Activated CD8-positive, alpha-beta memory T cell treated with anti-CD3 and anti-CD28 coated beads, Interleukin-2, amount 10 ng/mL, durations not matched to agents 7 days and 5 days (primary cell): ENCODE measurements around the gene WDFY3. TPM values are rescaled to one million over a fixed set of nuclear protein-coding genes. Genes with fewer than 3 reads are reported as not detected.

ENCODE experiments used
- ATAC-seq: fragments of 150-1000 bp; cut with Tn5 transposase; one replicate; pipeline ENCODE4 v1.10.0; 2021; ENCODE audit warnings: moderate library complexity
- CTCF ChIA-PET: fragments of 350-600 bp; sonication (Branson Sonifier 250); formaldehyde crosslinking; loops from one replicate; lab custom pipeline; 2021; ENCODE audit warnings: antibody characterized with exemption; lab: Charles Lee
- DNase-seq: peaks from one replicate; pipeline ENCODE4 v3.0.0-alpha.2; 2020
- H3K27ac Mint-ChIP-seq: one replicate; pipeline ENCODE4 v1.8.0; 2021; ENCODE audit warnings: mild to moderate bottlenecking, mixed read lengths
- H3K27me3 Mint-ChIP-seq: one replicate; pipeline ENCODE4 v1.8.0; 2021; ENCODE audit warnings: mixed read lengths
- H3K36me3 Mint-ChIP-seq: one replicate; pipeline ENCODE4 v1.8.0; 2021; ENCODE audit warnings: mild to moderate bottlenecking, mixed read lengths
- H3K4me1 Mint-ChIP-seq: one replicate; pipeline ENCODE4 v1.8.0; 2021; ENCODE audit warnings: mixed read lengths
- H3K4me3 Mint-ChIP-seq: one replicate; pipeline ENCODE4 v1.8.0; 2021; ENCODE audit warnings: mild to moderate bottlenecking, moderate library complexity, mixed read lengths
- H3K9me3 Mint-ChIP-seq: one replicate; pipeline ENCODE4 v1.8.0; 2022; ENCODE audit warnings: low read depth, mixed read lengths
- total RNA-seq, 2 experiments: library from RNA; stranded (reverse); gene quantifications; one replicate each; pipeline ENCODE4 v1.2.3, GENCODE V29; 2021

WDFY3 gene
- total RNA-seq, 2 experiments from 2014 or later = 0.09 to 0.66 TPM

- DNase-seq (no peak), ATAC-seq (no peak)
- H3K4me1 Mint-ChIP-seq = peaks cover 4% of the 10 kb centered on the region
- H3K9me3 Mint-ChIP-seq = no peaks in the 10 kb centered on the region
- H3K27ac Mint-ChIP-seq = no peak overlapping the region
- peaks cover 8% of the 10 kb centered on the region for H3K27me3 Mint-ChIP-seq
- no peaks in the 10 kb centered on the region for H3K36me3 Mint-ChIP-seq
- H3K4me3 Mint-ChIP-seq = no peak overlapping the region
- CTCF ChIA-PET = no interaction called here
These were observed 243.8 kb downstream of the WDFY3 start for GRCh38 chr4:84722720-84723119.

GRCh38 chr4:84719115-84719514 lies 247.4 kb downstream of the WDFY3 start:
- H3K27ac Mint-ChIP-seq = no peak overlapping the region
- no peaks in the 10 kb centered on the region for H3K9me3 Mint-ChIP-seq
- H3K27me3 Mint-ChIP-seq = peaks cover 2% of the 10 kb centered on the region
- H3K4me1 Mint-ChIP-seq = no peaks in the 10 kb centered on the region
- H3K4me3 Mint-ChIP-seq = no peak overlapping the region
- DNase-seq (no peak), ATAC-seq (no peak)
- CTCF ChIA-PET = no interaction called here
- H3K36me3 Mint-ChIP-seq = no peaks in the 10 kb centered on the region

- CTCF ChIA-PET = no interaction called here
- Mint-ChIP-seq H3K27me3 (peaks cover 2% of the 10 kb centered on the region), H3K4me1 (no peaks in the 10 kb centered on the region), H3K4me3 (no peak overlapping the region), H3K9me3 (no peaks in the 10 kb centered on the region), H3K27ac (no peak overlapping the region), H3K36me3 (no peaks in the 10 kb centered on the region)
- no peak for DNase-seq
- no peak for ATAC-seq
These were observed 247.8 kb downstream of the WDFY3 start for GRCh38 chr4:84718699-84719098.

- CTCF ChIA-PET = no interaction called here
- Mint-ChIP-seq H3K4me3 (no peak overlapping the region), H3K36me3 (no peaks in the 10 kb centered on the region)
These were observed 255.9 kb downstream of the WDFY3 start for GRCh38 chr4:84710548-84710947.

GRCh38 chr4:84708406-84709135 lies 257.9 kb downstream of the WDFY3 start:
- no peak for ATAC-seq
- Mint-ChIP-seq H3K9me3 (no peaks in the 10 kb centered on the region), H3K27me3 (peaks cover 8% of the 10 kb centered on the region), H3K27ac (no peak overlapping the region), H3K4me1 (no peaks in the 10 kb centered on the region), H3K4me3 (no peak overlapping the region), H3K36me3 (no peaks in the 10 kb centered on the region)
- no peak for DNase-seq
- CTCF ChIA-PET = no interaction called here

More at GRCh38 chr4:84710548-84710947, 255.9 kb downstream of the WDFY3 start:
- ATAC-seq (no peak), DNase-seq (no peak)
- H3K9me3 Mint-ChIP-seq = no peaks in the 10 kb centered on the region
- no peaks in the 10 kb centered on the region for H3K4me1 Mint-ChIP-seq
- H3K27ac Mint-ChIP-seq = no peak overlapping the region
- H3K27me3 Mint-ChIP-seq = peaks cover 8% of the 10 kb centered on the region

GRCh38 chr4:84706286-84706685 lies 260.2 kb downstream of the WDFY3 start:
- DNase-seq = no peak

GRCh38 chr4:84699001-84699671 lies 267.4 kb downstream of the WDFY3 start:
- H3K27ac Mint-ChIP-seq = no peak overlapping the region
- no peaks in the 10 kb centered on the region for H3K36me3 Mint-ChIP-seq
- CTCF ChIA-PET = no interaction called here
- ATAC-seq = no peak
- DNase-seq = no peak
- H3K9me3 Mint-ChIP-seq = no peaks in the 10 kb centered on the region
- H3K27me3 Mint-ChIP-seq = peaks cover 2% of the 10 kb centered on the region
- no peak overlapping the region for H3K4me3 Mint-ChIP-seq
- peaks cover 4% of the 10 kb centered on the region for H3K4me1 Mint-ChIP-seq

More at GRCh38 chr4:84706286-84706685, 260.2 kb downstream of the WDFY3 start:
- Mint-ChIP-seq H3K4me3 (no peak overlapping the region), H3K4me1 (peaks cover 1% of the 10 kb centered on the region), H3K36me3 (no peaks in the 10 kb centered on the region), H3K27me3 (peaks cover 8% of the 10 kb centered on the region), H3K9me3 (no peaks in the 10 kb centered on the region), H3K27ac (no peak overlapping the region)
- ATAC-seq = no peak
- CTCF ChIA-PET = no interaction called here

- Mint-ChIP-seq H3K4me1 (peaks cover 4% of the 10 kb centered on the region), H3K27ac (no peak overlapping the region), H3K36me3 (no peaks in the 10 kb centered on the region), H3K4me3 (no peak overlapping the region), H3K27me3 (peaks cover 2% of the 10 kb centered on the region), H3K9me3 (no peaks in the 10 kb centered on the region)
- CTCF ChIA-PET = no interaction called here
- DNase-seq = no peak
- ATAC-seq = no peak
These were observed 268.8 kb downstream of the WDFY3 start for GRCh38 chr4:84697615-84698201.

GRCh38 chr4:84697159-84697558 lies 269.3 kb downstream of the WDFY3 start:
- Mint-ChIP-seq H3K27me3 (peaks cover 2% of the 10 kb centered on the region), H3K9me3 (no peaks in the 10 kb centered on the region), H3K36me3 (no peaks in the 10 kb centered on the region), H3K27ac (no peak overlapping the region), H3K4me3 (no peak overlapping the region), H3K4me1 (peaks cover 4% of the 10 kb centered on the region)
- ATAC-seq (no peak), DNase-seq (no peak)
- CTCF ChIA-PET = no interaction called here

GRCh38 chr4:84691800-84692199 lies 274.7 kb downstream of the WDFY3 start:
- ATAC-seq (no peak), DNase-seq (no peak)
- Mint-ChIP-seq H3K36me3 (no peaks in the 10 kb centered on the region), H3K27ac (no peak overlapping the region), H3K4me3 (no peak overlapping the region), H3K27me3 (no peaks in the 10 kb centered on the region), H3K4me1 (peaks cover 13% of the 10 kb centered on the region), H3K9me3 (no peaks in the 10 kb centered on the region)
- CTCF ChIA-PET = no interaction called here

GRCh38 chr4:84691170-84691691 lies 275.3 kb downstream of the WDFY3 start:
- CTCF ChIA-PET = no interaction called here
- Mint-ChIP-seq H3K36me3 (no peaks in the 10 kb centered on the region), H3K9me3 (no peaks in the 10 kb centered on the region), H3K27me3 (no peaks in the 10 kb centered on the region), H3K4me1 (peaks cover 13% of the 10 kb centered on the region), H3K27ac (no peak overlapping the region), H3K4me3 (no peak overlapping the region)
- DNase-seq = no peak
- ATAC-seq = peak; percentile 80

- H3K36me3 Mint-ChIP-seq = no peaks in the 10 kb centered on the region
- ATAC-seq = no peak
- no peak overlapping the region for H3K27ac Mint-ChIP-seq
These were observed 276.0 kb downstream of the WDFY3 start for GRCh38 chr4:84690481-84690880.

GRCh38 chr4:84689197-84689596 lies 277.3 kb downstream of the WDFY3 start:
- no peak overlapping the region for H3K27ac Mint-ChIP-seq
- no peaks in the 10 kb centered on the region for H3K9me3 Mint-ChIP-seq
- no peaks in the 10 kb centered on the region for H3K36me3 Mint-ChIP-seq
- DNase-seq (no peak), ATAC-seq (no peak)
- H3K4me3 Mint-ChIP-seq = no peak overlapping the region
- H3K4me1 Mint-ChIP-seq = peaks cover 15% of the 10 kb centered on the region
- CTCF ChIA-PET = no interaction called here
- no peaks in the 10 kb centered on the region for H3K27me3 Mint-ChIP-seq

More at GRCh38 chr4:84690481-84690880, 276.0 kb downstream of the WDFY3 start:
- CTCF ChIA-PET = no interaction called here
- Mint-ChIP-seq H3K4me3 (no peak overlapping the region), H3K4me1 (peaks cover 13% of the 10 kb centered on the region), H3K27me3 (no peaks in the 10 kb centered on the region), H3K9me3 (no peaks in the 10 kb centered on the region)
- DNase-seq = no peak

GRCh38 chr4:84688605-84689004 lies 277.9 kb downstream of the WDFY3 start:
- Mint-ChIP-seq H3K4me3 (no peak overlapping the region), H3K36me3 (no peaks in the 10 kb centered on the region), H3K9me3 (no peaks in the 10 kb centered on the region), H3K4me1 (peaks cover 16% of the 10 kb centered on the region), H3K27me3 (no peaks in the 10 kb centered on the region), H3K27ac (no peak overlapping the region)
- CTCF ChIA-PET = no interaction called here
- no peak for DNase-seq
- ATAC-seq = no peak
